Stomach (tissue), 4 donors: ENCODE measurements around the gene SNX2.

Source experiments
- CTCF ChIP-seq, 7 experiments: fragments of 450-650 bp in 4 of 7; fragments of 200-600 bp in 3 of 7; sonication (generic) in 3 of 7; IDR thresholded peaks; one replicate each; pipeline ENCODE4 v1.5.1; 2016 to 2019; ENCODE audit warnings: antibody characterized with exemption in 7 of 7, control low read depth in 2 of 7, mild to moderate bottlenecking in 1 of 7
- EP300 ChIP-seq: sonication (generic); formaldehyde crosslinking; IDR thresholded peaks from one replicate; pipeline ENCODE4 v1.6.1; 2017; ENCODE audit warnings: antibody characterized with exemption
- POLR2A ChIP-seq, 4 donors: fragments of 450-650 bp; IDR thresholded peaks; one replicate each; pipeline ENCODE4 v1.6.1; 2016; ENCODE audit warnings: antibody characterized with exemption in 4 of 4, control low read depth in 2 of 4, mild to moderate bottlenecking in 1 of 4, moderate library complexity in 1 of 4

- no peak for TF ChIP-seq CTCF (IDR thresholded peaks at IDR 0.05)
- no peak for TF ChIP-seq EP300
- no peak for TF ChIP-seq POLR2A (IDR thresholded peaks at IDR 0.05)
Measured at GRCh38 chr5:122753500-122753899, 21.4 kb upstream of the SNX2 start.
